WTC11 (cell line): Measurements from ENCODE around the gene MRTFA. TPM values are rescaled to one million over a fixed set of nuclear protein-coding genes. Genes with fewer than 3 reads are reported as not detected.
"Not testable (repeated sequence)": the region's sequence is repeated elsewhere in the genome, so short reads cannot be mapped to it uniquely, and the experiment has no call there.

Source experiments
- ATAC-seq: fragments of 200-7000 bp; cut with Tn5 transposase; 2 replicates; pipeline ENCODE4 v1.10.0; 2021; ENCODE audit warnings: mild to moderate bottlenecking, moderate library complexity
- CTCF ChIA-PET: fragments of 300-600 bp; sonication (Branson Sonifier 250); formaldehyde crosslinking; loops from one replicate; lab custom pipeline; 2021; ENCODE audit warnings: antibody characterized with exemption; lab: Charles Lee
- POLR2A ChIA-PET: fragments of 350-600 bp; sonication (Branson Sonifier 250); formaldehyde crosslinking; loops from one replicate; lab custom pipeline; 2021; ENCODE audit warnings: antibody characterized with exemption; lab: Charles Lee
- DNase-seq: peaks from one replicate; pipeline ENCODE4 v3.0.0; 2021; ENCODE audit warnings: low spot score
- H3K27ac Mint-ChIP-seq: 2 replicates; pipeline ENCODE4 v1.8.0; 2021; ENCODE audit warnings: mixed read lengths
- H3K27me3 Mint-ChIP-seq: 2 replicates; pipeline ENCODE4 v1.8.0; 2021; ENCODE audit warnings: low read depth, mild to moderate bottlenecking, moderate library complexity, mixed read lengths
- H3K36me3 Mint-ChIP-seq: 2 replicates; pipeline ENCODE4 v1.8.0; 2021; ENCODE audit warnings: mixed read lengths
- H3K4me1 Mint-ChIP-seq: 2 replicates; pipeline ENCODE4 v1.8.0; 2022; ENCODE audit warnings: mixed read lengths
- H3K4me3 Mint-ChIP-seq: 2 replicates; pipeline ENCODE4 v1.8.0; 2021; ENCODE audit warnings: mild to moderate bottlenecking, moderate library complexity, mixed read lengths
- H3K9me3 Mint-ChIP-seq: 2 replicates; pipeline ENCODE4 v1.8.0; 2021; ENCODE audit warnings: mixed read lengths
- CBFB ChIP-seq: sonication (generic); formaldehyde crosslinking; IDR thresholded peaks from 2 replicates; pipeline ENCODE4 v1.8.1; 2022; ENCODE audit warnings: mild to moderate bottlenecking, low read depth, missing genetic modification reagents
- ELF4 ChIP-seq: sonication (generic); formaldehyde crosslinking; IDR thresholded peaks from 2 replicates; pipeline ENCODE4 v1.8.1; 2022; ENCODE audit warnings: low read depth, mild to moderate bottlenecking, moderate library complexity, missing genetic modification reagents
- ETV6 ChIP-seq: sonication (generic); formaldehyde crosslinking; IDR thresholded peaks from 2 replicates; pipeline ENCODE4 v1.8.1; 2022; ENCODE audit warnings: mild to moderate bottlenecking, missing genetic modification reagents
- FOXJ3 ChIP-seq: sonication (generic); formaldehyde crosslinking; IDR thresholded peaks from 2 replicates; pipeline ENCODE4 v1.9.0; 2021; ENCODE audit warnings: missing genetic modification reagents, mild to moderate bottlenecking, borderline replicate concordance
- GABPB1 ChIP-seq: sonication (generic); formaldehyde crosslinking; IDR thresholded peaks from 2 replicates; pipeline ENCODE4 v1.8.1; 2023; ENCODE audit warnings: mild to moderate bottlenecking, missing genetic modification reagents
- JAZF1 ChIP-seq: fragments of 250-450 bp; sonication (Bioruptor Pico); IDR thresholded peaks from 2 replicates; pipeline ENCODE4 v1.9.0; 2021; ENCODE audit warnings: moderate library complexity, mild to moderate bottlenecking, inconsistent platforms
- NFE2L1 ChIP-seq: sonication (generic); formaldehyde crosslinking; IDR thresholded peaks from 2 replicates; pipeline ENCODE4 v1.8.1; 2023; ENCODE audit warnings: missing genetic modification reagents
- PRRX2 ChIP-seq: fragments of 250-450 bp; sonication (Bioruptor Pico); IDR thresholded peaks from 2 replicates; pipeline ENCODE4 v1.8.0; 2021; ENCODE audit warnings: mild to moderate bottlenecking
- TCF7 ChIP-seq: sonication (generic); formaldehyde crosslinking; IDR thresholded peaks from 2 replicates; pipeline ENCODE4 v1.8.0; 2022; ENCODE audit warnings: mild to moderate bottlenecking, low read depth, missing genetic modification reagents, moderate library complexity
- ZNF219 ChIP-seq: sonication (generic); formaldehyde crosslinking; IDR thresholded peaks from 2 replicates; pipeline ENCODE4 v1.8.0; 2023; ENCODE audit warnings: missing genetic modification reagents, mild to moderate bottlenecking, borderline replicate concordance
- total RNA-seq: library from RNA; stranded (reverse); gene quantifications from 3 replicates; pipeline ENCODE4 v1.2.3, GENCODE V29; 2021
- TF ChIP-seq, protein P1 (sequence below): sonication (generic); formaldehyde crosslinking; IDR thresholded peaks from 2 replicates; pipeline ENCODE4 v1.8.1; 2022; ENCODE audit warnings: low read depth, mild to moderate bottlenecking, moderate library complexity, missing genetic modification reagents, borderline replicate concordance
- TF ChIP-seq, protein P2 (sequence below): sonication (generic); formaldehyde crosslinking; IDR thresholded peaks from 2 replicates; pipeline ENCODE4 v1.8.0; 2023; ENCODE audit warnings: missing genetic modification reagents
- TF ChIP-seq, protein P3 (sequence below): fragments of 250-450 bp; sonication (Bioruptor Pico); conservative IDR thresholded peaks from 2 replicates; pipeline ENCODE4 v1.9.0; 2021; ENCODE audit warnings: mild to moderate bottlenecking
- TF ChIP-seq, protein P4 (sequence below): sonication (generic); formaldehyde crosslinking; IDR thresholded peaks from 2 replicates; pipeline ENCODE4 v1.8.1; 2023; ENCODE audit warnings: mild to moderate bottlenecking, missing genetic modification reagents
- TF ChIP-seq, protein P5 (sequence below): sonication (generic); formaldehyde crosslinking; IDR thresholded peaks from 2 replicates; pipeline ENCODE4 v1.8.1; 2022; ENCODE audit warnings: low read depth, missing genetic modification reagents, borderline replicate concordance
- TF ChIP-seq, protein P6 (sequence below): sonication (generic); formaldehyde crosslinking; IDR thresholded peaks from 2 replicates; pipeline ENCODE4 v1.8.0; 2022; ENCODE audit warnings: mild to moderate bottlenecking, missing genetic modification reagents

The MRTFA gene
- total RNA-seq, 1 experiment from 2014 or later = 48.4 TPM

DNA sequence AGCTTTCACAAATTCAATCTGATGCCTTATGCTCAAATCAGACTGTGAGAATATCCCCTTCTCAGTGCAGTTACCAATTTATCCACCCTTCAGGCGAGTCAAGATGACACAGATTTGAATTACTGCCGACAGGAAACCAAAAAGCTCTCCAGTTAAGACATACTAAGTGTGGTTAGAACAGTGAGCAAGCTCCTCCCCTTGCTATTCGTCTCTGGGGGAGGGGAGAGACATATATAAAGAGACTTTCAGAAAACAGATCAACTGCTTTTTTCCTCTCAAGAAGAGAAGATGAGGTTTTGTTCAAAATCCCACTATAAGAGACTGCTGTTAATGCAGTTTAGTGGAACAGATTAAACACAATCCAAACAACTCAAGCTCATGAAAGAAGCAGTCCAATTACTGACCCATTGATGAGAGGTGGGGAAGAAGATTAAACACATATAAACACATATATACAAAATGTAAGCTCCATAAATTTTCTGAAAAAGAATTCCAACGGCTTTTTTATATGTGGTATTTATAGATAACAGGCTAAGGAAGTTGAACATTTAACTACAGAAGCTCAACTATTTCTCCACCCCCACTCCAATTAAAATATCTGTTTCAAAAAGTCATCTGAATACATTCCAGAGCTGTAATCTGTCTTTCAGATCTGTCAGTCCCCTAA is 102.7 kb downstream of the MRTFA start (continued):
- TF ChIP-seq, protein P1, sequence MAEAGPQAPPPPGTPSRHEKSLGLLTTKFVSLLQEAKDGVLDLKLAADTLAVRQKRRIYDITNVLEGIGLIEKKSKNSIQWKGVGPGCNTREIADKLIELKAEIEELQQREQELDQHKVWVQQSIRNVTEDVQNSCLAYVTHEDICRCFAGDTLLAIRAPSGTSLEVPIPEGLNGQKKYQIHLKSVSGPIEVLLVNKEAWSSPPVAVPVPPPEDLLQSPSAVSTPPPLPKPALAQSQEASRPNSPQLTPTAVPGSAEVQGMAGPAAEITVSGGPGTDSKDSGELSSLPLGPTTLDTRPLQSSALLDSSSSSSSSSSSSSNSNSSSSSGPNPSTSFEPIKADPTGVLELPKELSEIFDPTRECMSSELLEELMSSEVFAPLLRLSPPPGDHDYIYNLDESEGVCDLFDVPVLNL = no peak
- TF ChIP-seq, protein P2, sequence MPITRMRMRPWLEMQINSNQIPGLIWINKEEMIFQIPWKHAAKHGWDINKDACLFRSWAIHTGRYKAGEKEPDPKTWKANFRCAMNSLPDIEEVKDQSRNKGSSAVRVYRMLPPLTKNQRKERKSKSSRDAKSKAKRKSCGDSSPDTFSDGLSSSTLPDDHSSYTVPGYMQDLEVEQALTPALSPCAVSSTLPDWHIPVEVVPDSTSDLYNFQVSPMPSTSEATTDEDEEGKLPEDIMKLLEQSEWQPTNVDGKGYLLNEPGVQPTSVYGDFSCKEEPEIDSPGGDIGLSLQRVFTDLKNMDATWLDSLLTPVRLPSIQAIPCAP = no peak

DNA sequence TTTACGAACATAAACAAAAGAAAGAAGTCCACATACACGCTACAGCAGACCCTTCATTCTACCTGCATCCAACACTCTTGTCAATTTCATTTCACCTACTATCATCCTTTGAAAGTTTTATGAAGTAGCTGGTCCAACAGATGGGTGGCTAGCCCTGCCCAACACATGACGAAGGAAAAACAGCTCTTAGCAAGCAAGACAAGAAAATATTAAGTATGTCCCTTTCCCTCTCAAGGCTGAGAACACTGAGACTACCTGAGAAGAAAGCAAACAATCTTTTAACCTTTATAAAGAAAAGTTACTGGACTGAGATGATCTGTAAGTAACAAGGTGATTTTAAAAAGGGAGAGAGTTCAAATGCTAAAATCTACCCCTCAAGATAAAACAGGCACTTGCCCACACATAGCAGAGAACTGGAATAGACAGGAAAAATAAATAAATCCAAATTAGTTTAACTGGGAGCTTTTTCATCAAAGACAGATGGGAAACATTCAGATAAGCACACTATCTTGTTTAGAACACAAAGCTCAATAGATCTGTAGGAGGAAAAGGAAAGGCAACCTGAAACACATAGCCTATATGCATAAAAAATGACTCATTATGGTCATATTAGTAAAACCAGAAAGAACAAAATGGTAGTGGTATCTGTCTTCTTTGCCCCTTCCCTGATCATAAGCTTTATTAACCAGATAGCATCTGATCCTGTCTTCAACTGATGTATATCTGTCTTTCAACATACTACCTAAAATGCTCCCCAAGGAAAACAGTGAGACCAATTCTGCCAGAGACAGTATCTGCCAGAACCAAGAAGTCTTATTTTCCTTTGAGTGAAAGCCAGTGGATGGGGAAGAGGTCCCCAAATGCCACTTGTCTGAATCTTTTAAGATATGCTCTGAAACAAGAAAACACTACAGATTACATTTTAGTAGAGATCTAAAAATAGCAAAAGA is 104.3 kb downstream of the MRTFA start:
- H3K4me3 Mint-ChIP-seq = no peak overlapping the region
- no peak for TF ChIP-seq NFE2L1 (CRISPR knock-in tag)
- TF ChIP-seq, protein P3, sequence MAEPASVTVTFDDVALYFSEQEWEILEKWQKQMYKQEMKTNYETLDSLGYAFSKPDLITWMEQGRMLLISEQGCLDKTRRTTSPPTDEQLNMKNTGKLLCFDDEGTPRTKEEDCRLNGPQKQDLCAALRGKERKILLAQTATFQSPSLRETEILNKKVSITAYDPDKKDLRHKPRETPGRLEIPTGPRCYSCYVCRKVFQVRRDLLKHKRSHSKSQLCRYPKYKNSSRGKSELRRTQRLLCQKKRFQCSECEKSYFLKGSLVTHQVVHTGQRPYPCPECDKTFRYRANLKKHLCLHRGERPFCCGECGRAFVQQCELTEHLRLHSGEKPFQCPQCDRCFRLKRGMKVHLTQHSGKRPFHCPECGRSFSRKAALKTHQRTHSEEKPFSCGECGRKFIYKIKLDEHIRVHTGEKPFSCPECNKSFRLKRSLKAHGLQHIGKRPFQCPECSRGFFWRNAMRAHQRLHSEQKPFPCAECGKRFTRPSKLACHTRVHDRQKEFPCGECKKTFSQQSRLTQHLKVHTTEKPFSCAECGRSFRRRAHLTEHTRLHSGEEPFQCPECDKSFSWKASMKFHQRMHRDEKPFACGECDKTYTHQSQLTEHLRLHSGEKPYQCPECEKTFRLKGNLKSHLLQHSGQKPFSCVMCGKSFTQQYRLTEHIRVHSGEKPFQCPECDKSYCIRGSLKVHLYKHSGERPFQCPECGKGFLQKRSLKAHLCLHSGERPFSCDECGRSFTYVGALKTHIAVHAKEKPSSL = no peak
- H3K36me3 Mint-ChIP-seq = peaks cover 9% of the 10 kb centered on the region
- H3K27me3 Mint-ChIP-seq = no peaks in the 10 kb centered on the region
- no peak for ATAC-seq
- no peak for DNase-seq
- ChIA-PET POLR2A (no interaction called here), CTCF (no interaction called here)
- peak overlapping the region; percentile 67 for H3K27ac Mint-ChIP-seq
- H3K4me1 Mint-ChIP-seq = peaks cover 37% of the 10 kb centered on the region
- H3K9me3 Mint-ChIP-seq = no peaks in the 10 kb centered on the region

DNA sequence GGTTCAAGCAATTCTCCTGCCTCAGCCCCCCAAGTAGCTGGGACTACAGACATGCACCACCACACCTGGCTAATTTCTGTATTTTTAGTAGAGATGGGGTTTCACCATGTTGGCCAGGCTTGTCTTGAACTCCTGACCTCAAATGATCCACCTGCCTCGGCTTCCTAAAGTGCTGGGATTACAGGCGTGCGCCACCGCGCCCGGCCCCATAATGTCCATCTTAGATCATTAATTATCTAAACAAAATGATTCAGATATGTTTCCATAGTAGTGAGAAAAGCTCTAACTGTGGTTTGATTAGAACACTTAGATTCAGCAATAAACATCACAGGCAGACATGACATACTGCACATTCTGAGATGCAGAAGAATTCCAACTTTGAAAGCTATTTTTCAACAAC is 106.1 kb downstream of the MRTFA start:
- H3K4me1 Mint-ChIP-seq = peaks cover 34% of the 10 kb centered on the region
- CTCF ChIA-PET = interaction anchor here (1.0 kb wide), 1 partner anchor 116 kb away, joined by 3 read pairs; no protein-coding TSS in a partner anchor

DNA sequence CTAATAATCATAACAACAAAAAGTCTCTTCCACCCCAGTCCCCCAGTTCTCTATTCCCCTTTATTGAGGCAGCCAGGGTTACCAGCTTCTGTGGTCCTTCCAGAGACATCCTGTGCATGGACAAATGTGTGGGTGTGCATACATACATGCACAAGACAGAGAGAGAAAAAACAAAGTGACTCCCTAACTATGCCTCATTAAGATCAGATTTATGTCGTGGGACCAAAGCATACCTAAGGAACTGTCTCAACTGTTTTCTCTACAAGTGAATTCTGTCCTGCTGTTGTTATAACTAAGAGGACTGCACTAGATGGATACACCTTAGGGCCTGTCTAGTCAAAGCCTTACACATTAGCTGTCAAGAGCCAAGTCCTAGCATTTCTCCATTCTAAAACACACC is 106.7 kb downstream of the MRTFA start:
- TF ChIP-seq, protein P4, sequence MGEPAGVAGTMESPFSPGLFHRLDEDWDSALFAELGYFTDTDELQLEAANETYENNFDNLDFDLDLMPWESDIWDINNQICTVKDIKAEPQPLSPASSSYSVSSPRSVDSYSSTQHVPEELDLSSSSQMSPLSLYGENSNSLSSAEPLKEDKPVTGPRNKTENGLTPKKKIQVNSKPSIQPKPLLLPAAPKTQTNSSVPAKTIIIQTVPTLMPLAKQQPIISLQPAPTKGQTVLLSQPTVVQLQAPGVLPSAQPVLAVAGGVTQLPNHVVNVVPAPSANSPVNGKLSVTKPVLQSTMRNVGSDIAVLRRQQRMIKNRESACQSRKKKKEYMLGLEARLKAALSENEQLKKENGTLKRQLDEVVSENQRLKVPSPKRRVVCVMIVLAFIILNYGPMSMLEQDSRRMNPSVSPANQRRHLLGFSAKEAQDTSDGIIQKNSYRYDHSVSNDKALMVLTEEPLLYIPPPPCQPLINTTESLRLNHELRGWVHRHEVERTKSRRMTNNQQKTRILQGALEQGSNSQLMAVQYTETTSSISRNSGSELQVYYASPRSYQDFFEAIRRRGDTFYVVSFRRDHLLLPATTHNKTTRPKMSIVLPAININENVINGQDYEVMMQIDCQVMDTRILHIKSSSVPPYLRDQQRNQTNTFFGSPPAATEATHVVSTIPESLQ (CRISPR knock-in tag) = no peak
- TF ChIP-seq ZNF219 (CRISPR knock-in tag) = no peak
- ChIA-PET POLR2A (interaction anchor here (1.1 kb wide), 1 partner anchor 103 kb away, joined by 4 read pairs; no protein-coding TSS in a partner anchor), CTCF (interaction anchor here (1.0 kb wide), 1 partner anchor 117 kb away, joined by 3 read pairs; no protein-coding TSS in a partner anchor)
- Mint-ChIP-seq H3K36me3 (no peaks in the 10 kb centered on the region), H3K4me1 (peaks cover 30% of the 10 kb centered on the region), H3K27me3 (no peaks in the 10 kb centered on the region), H3K9me3 (no peaks in the 10 kb centered on the region), H3K4me3 (no peak overlapping the region), H3K27ac (no peak overlapping the region)
- DNase-seq (no peak), ATAC-seq (no peak)

More for the DNA sequence above, 106.1 kb downstream of the MRTFA start:
- not testable (repeated sequence) for DNase-seq, ATAC-seq, H3K9me3 Mint-ChIP-seq, H3K27me3 Mint-ChIP-seq, H3K36me3 Mint-ChIP-seq, H3K4me3 Mint-ChIP-seq, H3K27ac Mint-ChIP-seq
- POLR2A ChIA-PET = interaction anchor here (1.1 kb wide), 1 partner anchor 102 kb away, joined by 4 read pairs; no protein-coding TSS in a partner anchor

DNA sequence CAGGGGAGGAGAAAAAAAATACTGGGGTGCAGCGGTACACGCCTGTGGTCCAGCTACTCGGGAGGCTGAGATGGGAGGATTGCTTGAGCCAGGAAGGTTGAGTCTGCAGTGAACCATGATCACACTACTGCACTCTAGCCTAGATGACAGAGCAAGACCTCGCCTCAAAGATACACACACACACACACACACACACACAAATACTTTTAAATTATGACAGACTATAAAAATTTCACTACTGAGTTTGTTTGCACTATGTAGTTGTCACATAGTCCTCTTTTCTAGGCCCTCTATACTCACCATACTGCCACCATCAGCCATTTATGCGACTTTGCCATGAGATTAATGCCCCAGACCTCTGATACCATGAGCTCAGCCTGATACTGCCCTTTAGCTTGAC is 109.6 kb downstream of the MRTFA start:
- ChIA-PET CTCF (interaction anchor here (0.9 to 2.7 kb wide), 7 partner anchors 10 to 372 kb away, joined by 3 to 8 read pairs (median 4); partner anchors contain the start of gene MRTFA), POLR2A (no interaction called here)
- DNase-seq (no peak), ATAC-seq (no peak)
- no peak overlapping the region for H3K4me3 Mint-ChIP-seq
- H3K36me3 Mint-ChIP-seq = no peaks in the 10 kb centered on the region
- H3K9me3 Mint-ChIP-seq = no peaks in the 10 kb centered on the region
- no peaks in the 10 kb centered on the region for H3K27me3 Mint-ChIP-seq
- peak overlapping the region; percentile 29; the same call in 1 of the 2 replicates for H3K27ac Mint-ChIP-seq
- peaks cover 2% of the 10 kb centered on the region for H3K4me1 Mint-ChIP-seq
- no peak for TF ChIP-seq CBFB (CRISPR knock-in tag)
- no peak for TF ChIP-seq GABPB1
- no peak for TF ChIP-seq PRRX2 (CRISPR knock-in tag)
- TF ChIP-seq, protein P5, sequence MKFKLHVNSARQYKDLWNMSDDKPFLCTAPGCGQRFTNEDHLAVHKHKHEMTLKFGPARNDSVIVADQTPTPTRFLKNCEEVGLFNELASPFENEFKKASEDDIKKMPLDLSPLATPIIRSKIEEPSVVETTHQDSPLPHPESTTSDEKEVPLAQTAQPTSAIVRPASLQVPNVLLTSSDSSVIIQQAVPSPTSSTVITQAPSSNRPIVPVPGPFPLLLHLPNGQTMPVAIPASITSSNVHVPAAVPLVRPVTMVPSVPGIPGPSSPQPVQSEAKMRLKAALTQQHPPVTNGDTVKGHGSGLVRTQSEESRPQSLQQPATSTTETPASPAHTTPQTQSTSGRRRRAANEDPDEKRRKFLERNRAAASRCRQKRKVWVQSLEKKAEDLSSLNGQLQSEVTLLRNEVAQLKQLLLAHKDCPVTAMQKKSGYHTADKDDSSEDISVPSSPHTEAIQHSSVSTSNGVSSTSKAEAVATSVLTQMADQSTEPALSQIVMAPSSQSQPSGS (CRISPR knock-in tag) = no peak
- TF ChIP-seq ETV6 (CRISPR knock-in tag) = no peak
- TF ChIP-seq, protein P6, sequence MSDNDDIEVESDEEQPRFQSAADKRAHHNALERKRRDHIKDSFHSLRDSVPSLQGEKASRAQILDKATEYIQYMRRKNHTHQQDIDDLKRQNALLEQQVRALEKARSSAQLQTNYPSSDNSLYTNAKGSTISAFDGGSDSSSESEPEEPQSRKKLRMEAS (CRISPR knock-in tag) = no peak
- no peak for TF ChIP-seq FOXJ3 (CRISPR knock-in tag)
- no peak for TF ChIP-seq JAZF1 (CRISPR knock-in tag)
- no peak for TF ChIP-seq TCF7 (CRISPR knock-in tag)
- no peak for TF ChIP-seq ELF4 (CRISPR knock-in tag)
- no peak for TF ChIP-seq NFE2L1 (CRISPR knock-in tag)
